HepG2 (cell line): ENCODE measurements around the gene FBH1. TPM values are rescaled to one million over a fixed set of nuclear protein-coding genes. Genes with fewer than 3 reads are reported as not detected.
A peak's percentile ranks its signal among the peaks of the same experiment; 100 is the strongest.

Source experiments
- ARHGAP35 ChIP-seq: sonication (generic); formaldehyde crosslinking; IDR thresholded peaks from 2 replicates; pipeline ENCODE4 v1.9.0; 2022; ENCODE audit warnings: mild to moderate bottlenecking, inconsistent platforms, moderate library complexity, missing genetic modification reagents, borderline replicate concordance
- HDAC6 ChIP-seq: fragments of 200-600 bp; sonication (generic); IDR thresholded peaks from 2 replicates; pipeline ENCODE4 v1.7.0; 2017; ENCODE audit warnings: mild to moderate bottlenecking, antibody characterized with exemption, low read length, low read depth
- HIVEP1 ChIP-seq: sonication (generic); formaldehyde crosslinking; IDR thresholded peaks from 2 replicates; pipeline ENCODE4 v1.4.0; 2020; ENCODE audit warnings: mild to moderate bottlenecking, missing genetic modification reagents
- KMT2A ChIP-seq: sonication (generic); formaldehyde crosslinking; IDR thresholded peaks from 2 replicates; pipeline ENCODE4 v1.4.0; 2020; ENCODE audit warnings: missing genetic modification reagents
- MYC ChIP-seq: sonication (generic); formaldehyde crosslinking; IDR thresholded peaks from 2 replicates; pipeline ENCODE4 v1.9.0; 2021; ENCODE audit warnings: missing genetic modification reagents, borderline replicate concordance
- NAIF1 ChIP-seq: sonication (generic); formaldehyde crosslinking; IDR thresholded peaks from 2 replicates; pipeline ENCODE4 v1.5.0; 2020; ENCODE audit warnings: mild to moderate bottlenecking, missing genetic modification reagents, borderline replicate concordance
- TBP ChIP-seq: sonication (generic); formaldehyde crosslinking; IDR thresholded peaks from 2 replicates; pipeline ENCODE4 v1.5.0; 2020; ENCODE audit warnings: missing genetic modification reagents
- TMF1 ChIP-seq: sonication (generic); formaldehyde crosslinking; IDR thresholded peaks from 2 replicates; pipeline ENCODE4 v1.8.1; 2022; ENCODE audit warnings: low read depth, missing genetic modification reagents
- ZFYVE20 ChIP-seq: sonication (generic); formaldehyde crosslinking; IDR thresholded peaks from 2 replicates; pipeline ENCODE4 v1.8.0; 2023; ENCODE audit warnings: low read depth, mild to moderate bottlenecking, moderate library complexity, missing genetic modification reagents, borderline replicate concordance
- ZNF446 ChIP-seq: sonication (generic); formaldehyde crosslinking; IDR thresholded peaks from 2 replicates; pipeline ENCODE4 v1.5.0; 2020; ENCODE audit warnings: mild to moderate bottlenecking, missing genetic modification reagents
- polyA plus RNA-seq, 8 experiments: library from polyadenylated mRNA; depleted of rRNA in 3 of 8; stranded (reverse) in 7 of 8; unstranded in 1 of 8; fragments of >200 nt; fragmentation: Illumina TruSeq in 4 of 8; extraction: Trizol in 4 of 8; gene quantifications; 2 replicates each; pipeline versions ENCODE4 v1.2.1 to v1.2.3, GENCODE V29; 2011 to 2016; ENCODE audit warnings: low read depth in 4 of 8, missing spikeins in 1 of 8, mixed read lengths in 1 of 8; ENCODE audit not compliant: insufficient read depth in 1 of 8
- total RNA-seq, 5 experiments: library from RNA; depleted of rRNA; stranded (reverse); fragments of >200 nt; fragmentation: Illumina TruSeq; extraction: Trizol; gene quantifications; 2 replicates each; pipeline ENCODE4 v1.2.3, GENCODE V29; 2016; ENCODE audit warnings: low read depth in 1 of 5
- TF ChIP-seq, protein P1 (sequence below): IDR thresholded peaks from 2 replicates; pipeline ENCODE4 v1.6.1; 2012; ENCODE audit warnings: low read length, improper control_type of control experiment
- TF ChIP-seq, protein P2 (sequence below): sonication (generic); formaldehyde crosslinking; IDR thresholded peaks from 2 replicates; pipeline ENCODE4 v1.4.0; 2020; ENCODE audit warnings: low read depth, mild to moderate bottlenecking, missing genetic modification reagents
- TF ChIP-seq, protein P3 (sequence below): sonication (generic); formaldehyde crosslinking; IDR thresholded peaks from 2 replicates; pipeline ENCODE4 v1.4.0; 2020; ENCODE audit warnings: missing genetic modification reagents
- TF ChIP-seq, protein P4 (sequence below): sonication (generic); formaldehyde crosslinking; IDR thresholded peaks from 2 replicates; pipeline ENCODE4 v1.4.0; 2020; ENCODE audit warnings: mild to moderate bottlenecking, missing genetic modification reagents, borderline replicate concordance
- TF ChIP-seq, protein P5 (sequence below): sonication (generic); formaldehyde crosslinking; IDR thresholded peaks from 2 replicates; pipeline ENCODE4 v1.4.0; 2020; ENCODE audit warnings: low read depth, mild to moderate bottlenecking, missing genetic modification reagents
- TF ChIP-seq, protein P6 (sequence below): sonication (generic); formaldehyde crosslinking; IDR thresholded peaks from 2 replicates; pipeline ENCODE4 v1.5.1; 2020; ENCODE audit warnings: mild to moderate bottlenecking, missing genetic modification reagents, moderate library complexity

The FBH1 gene
- total and polyA plus RNA-seq, 2 of the 13 experiments (the other 11 are each of a cell fraction or from before 2014, with no cell fraction given) = 48.8 to 60.3 TPM

DNA sequence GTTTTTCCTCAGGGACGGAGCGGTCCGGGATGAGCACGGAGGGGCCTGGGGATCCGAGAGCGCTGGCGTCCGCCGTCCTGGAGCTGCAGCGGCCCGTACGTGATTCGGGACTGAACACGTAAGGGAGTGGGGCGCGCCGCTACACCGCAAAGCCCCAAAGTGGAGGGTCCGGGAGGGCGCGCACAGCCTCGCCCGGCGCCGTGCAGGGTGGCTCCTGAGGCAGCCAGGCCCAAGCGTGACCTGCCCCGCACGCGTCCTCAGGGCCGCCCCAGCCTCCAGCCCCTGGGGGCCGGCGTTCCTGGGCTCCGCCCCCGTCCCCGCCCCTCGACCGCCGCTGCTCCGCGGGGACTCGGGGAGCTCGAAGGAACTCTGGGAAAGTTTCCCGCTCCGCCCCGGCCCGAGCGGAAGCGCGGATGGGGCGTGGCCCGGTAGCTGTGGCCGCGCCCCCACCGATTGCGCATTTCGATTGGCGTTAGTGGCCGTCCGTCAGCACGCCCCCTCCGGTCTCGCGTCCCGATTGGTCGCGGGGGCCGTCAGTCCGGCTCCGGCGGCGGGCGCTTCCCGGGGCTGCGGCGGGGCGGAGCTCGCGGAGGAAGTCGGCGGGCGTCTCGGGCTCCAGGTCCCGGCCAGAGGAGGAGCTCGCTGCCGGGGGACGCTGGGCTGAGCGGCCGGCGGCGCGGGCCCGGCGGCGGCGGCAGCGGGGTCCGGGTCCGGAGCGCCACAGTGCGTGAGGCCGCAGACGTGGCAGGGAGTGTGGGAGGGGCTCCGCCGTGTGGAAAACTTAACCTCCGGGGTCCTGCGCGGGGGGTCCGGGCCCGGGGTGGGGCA is at the start of gene FBH1, which contains the start of gene ANKRD16 (continued):
- TF ChIP-seq, protein P1, sequence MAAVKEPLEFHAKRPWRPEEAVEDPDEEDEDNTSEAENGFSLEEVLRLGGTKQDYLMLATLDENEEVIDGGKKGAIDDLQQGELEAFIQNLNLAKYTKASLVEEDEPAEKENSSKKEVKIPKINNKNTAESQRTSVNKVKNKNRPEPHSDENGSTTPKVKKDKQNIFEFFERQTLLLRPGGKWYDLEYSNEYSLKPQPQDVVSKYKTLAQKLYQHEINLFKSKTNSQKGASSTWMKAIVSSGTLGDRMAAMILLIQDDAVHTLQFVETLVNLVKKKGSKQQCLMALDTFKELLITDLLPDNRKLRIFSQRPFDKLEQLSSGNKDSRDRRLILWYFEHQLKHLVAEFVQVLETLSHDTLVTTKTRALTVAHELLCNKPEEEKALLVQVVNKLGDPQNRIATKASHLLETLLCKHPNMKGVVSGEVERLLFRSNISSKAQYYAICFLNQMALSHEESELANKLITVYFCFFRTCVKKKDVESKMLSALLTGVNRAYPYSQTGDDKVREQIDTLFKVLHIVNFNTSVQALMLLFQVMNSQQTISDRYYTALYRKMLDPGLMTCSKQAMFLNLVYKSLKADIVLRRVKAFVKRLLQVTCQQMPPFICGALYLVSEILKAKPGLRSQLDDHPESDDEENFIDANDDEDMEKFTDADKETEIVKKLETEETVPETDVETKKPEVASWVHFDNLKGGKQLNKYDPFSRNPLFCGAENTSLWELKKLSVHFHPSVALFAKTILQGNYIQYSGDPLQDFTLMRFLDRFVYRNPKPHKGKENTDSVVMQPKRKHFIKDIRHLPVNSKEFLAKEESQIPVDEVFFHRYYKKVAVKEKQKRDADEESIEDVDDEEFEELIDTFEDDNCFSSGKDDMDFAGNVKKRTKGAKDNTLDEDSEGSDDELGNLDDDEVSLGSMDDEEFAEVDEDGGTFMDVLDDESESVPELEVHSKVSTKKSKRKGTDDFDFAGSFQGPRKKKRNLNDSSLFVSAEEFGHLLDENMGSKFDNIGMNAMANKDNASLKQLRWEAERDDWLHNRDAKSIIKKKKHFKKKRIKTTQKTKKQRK = peak; percentile 78; the same call in 1 of the 2 replicates
- TF ChIP-seq NAIF1 (no peak; the same call in 1 of the 2 replicates), KMT2A (CRISPR knock-in tag) (peak; percentile 69; the same call in 1 of the 2 replicates), TMF1 (CRISPR knock-in tag) (peak; percentile 91), ARHGAP35 (no peak; the same call in 1 of the 2 replicates), HIVEP1 (peak; percentile 43; the same call in 1 of the 2 replicates), TBP (CRISPR knock-in tag) (no peak), ZNF446 (CRISPR knock-in tag) (0 out of 2 replicates have a peak, but pooled peaks have one; percentile 73), HDAC6 (no peak), ZFYVE20 (CRISPR knock-in tag) (peak; percentile 36; the same call in 1 of the 2 replicates), MYC (CRISPR knock-in tag) (peak; percentile 93)
- TF ChIP-seq, protein P2, sequence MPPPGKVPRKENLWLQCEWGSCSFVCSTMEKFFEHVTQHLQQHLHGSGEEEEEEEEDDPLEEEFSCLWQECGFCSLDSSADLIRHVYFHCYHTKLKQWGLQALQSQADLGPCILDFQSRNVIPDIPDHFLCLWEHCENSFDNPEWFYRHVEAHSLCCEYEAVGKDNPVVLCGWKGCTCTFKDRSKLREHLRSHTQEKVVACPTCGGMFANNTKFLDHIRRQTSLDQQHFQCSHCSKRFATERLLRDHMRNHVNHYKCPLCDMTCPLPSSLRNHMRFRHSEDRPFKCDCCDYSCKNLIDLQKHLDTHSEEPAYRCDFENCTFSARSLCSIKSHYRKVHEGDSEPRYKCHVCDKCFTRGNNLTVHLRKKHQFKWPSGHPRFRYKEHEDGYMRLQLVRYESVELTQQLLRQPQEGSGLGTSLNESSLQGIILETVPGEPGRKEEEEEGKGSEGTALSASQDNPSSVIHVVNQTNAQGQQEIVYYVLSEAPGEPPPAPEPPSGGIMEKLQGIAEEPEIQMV (CRISPR knock-in tag) = 0 out of 2 replicates have a peak, but pooled peaks have one; percentile 24
- TF ChIP-seq, protein P3, sequence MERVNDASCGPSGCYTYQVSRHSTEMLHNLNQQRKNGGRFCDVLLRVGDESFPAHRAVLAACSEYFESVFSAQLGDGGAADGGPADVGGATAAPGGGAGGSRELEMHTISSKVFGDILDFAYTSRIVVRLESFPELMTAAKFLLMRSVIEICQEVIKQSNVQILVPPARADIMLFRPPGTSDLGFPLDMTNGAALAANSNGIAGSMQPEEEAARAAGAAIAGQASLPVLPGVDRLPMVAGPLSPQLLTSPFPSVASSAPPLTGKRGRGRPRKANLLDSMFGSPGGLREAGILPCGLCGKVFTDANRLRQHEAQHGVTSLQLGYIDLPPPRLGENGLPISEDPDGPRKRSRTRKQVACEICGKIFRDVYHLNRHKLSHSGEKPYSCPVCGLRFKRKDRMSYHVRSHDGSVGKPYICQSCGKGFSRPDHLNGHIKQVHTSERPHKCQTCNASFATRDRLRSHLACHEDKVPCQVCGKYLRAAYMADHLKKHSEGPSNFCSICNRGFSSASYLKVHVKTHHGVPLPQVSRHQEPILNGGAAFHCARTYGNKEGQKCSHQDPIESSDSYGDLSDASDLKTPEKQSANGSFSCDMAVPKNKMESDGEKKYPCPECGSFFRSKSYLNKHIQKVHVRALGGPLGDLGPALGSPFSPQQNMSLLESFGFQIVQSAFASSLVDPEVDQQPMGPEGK (CRISPR knock-in tag) = peak; percentile 94
- TF ChIP-seq, protein P4, sequence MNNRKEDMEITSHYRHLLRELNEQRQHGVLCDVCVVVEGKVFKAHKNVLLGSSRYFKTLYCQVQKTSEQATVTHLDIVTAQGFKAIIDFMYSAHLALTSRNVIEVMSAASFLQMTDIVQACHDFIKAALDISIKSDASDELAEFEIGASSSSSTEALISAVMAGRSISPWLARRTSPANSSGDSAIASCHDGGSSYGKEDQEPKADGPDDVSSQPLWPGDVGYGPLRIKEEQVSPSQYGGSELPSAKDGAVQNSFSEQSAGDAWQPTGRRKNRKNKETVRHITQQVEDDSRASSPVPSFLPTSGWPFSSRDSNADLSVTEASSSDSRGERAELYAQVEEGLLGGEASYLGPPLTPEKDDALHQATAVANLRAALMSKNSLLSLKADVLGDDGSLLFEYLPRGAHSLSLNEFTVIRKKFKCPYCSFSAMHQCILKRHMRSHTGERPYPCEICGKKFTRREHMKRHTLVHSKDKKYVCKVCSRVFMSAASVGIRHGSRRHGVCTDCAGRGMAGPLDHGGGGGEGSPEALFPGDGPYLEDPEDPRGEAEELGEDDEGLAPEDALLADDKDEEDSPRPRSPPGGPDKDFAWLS (CRISPR knock-in tag) = no peak
- TF ChIP-seq, protein P5, sequence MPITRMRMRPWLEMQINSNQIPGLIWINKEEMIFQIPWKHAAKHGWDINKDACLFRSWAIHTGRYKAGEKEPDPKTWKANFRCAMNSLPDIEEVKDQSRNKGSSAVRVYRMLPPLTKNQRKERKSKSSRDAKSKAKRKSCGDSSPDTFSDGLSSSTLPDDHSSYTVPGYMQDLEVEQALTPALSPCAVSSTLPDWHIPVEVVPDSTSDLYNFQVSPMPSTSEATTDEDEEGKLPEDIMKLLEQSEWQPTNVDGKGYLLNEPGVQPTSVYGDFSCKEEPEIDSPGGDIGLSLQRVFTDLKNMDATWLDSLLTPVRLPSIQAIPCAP = no peak
- TF ChIP-seq, protein P6, sequence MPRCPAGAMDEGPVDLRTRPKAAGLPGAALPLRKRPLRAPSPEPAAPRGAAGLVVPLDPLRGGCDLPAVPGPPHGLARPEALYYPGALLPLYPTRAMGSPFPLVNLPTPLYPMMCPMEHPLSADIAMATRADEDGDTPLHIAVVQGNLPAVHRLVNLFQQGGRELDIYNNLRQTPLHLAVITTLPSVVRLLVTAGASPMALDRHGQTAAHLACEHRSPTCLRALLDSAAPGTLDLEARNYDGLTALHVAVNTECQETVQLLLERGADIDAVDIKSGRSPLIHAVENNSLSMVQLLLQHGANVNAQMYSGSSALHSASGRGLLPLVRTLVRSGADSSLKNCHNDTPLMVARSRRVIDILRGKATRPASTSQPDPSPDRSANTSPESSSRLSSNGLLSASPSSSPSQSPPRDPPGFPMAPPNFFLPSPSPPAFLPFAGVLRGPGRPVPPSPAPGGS (CRISPR knock-in tag) = peak; percentile 64; the same call in 1 of the 2 replicates
